Amygdala (tissue), 56 donors: ENCODE data around the gene OVCA2.

Source experiments
- DNase-seq, 56 donors: peaks; one replicate each; lab custom pipeline; 2025; lab: John Stamatoyannopoulos, UW

Gene OVCA2

DNA sequence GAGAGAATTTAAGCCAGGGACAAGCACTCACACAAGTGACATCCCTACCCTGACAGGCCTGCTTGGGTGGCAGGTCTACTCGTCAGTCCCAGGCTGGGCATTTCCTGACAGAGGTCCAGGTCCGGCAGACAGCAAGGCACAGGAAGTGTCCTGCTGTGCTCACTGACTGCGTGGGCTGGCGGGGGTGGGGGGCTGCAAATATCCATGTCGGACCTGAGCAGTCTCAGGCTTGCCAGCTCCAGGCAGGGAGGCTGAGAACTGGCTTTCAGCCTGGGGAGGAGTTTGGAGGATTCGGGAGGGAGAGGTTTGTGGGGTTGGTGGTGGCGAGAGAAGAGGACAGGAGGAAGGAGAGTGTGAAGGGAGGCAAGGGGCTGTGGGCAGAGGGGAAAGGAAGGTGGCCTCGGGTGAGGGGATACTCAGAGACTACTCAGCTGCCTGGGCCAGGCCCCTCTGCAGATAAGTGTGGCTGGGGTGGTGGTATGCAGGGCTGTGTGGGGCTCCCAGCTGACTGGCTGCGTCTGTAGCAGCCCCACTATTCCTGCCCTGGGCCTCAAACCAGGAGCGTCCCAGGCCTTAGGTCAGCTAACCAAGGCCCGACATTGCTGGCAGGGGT, 20.9 kb downstream of the OVCA2 start:
- DNase-seq, result no peak

DNA sequence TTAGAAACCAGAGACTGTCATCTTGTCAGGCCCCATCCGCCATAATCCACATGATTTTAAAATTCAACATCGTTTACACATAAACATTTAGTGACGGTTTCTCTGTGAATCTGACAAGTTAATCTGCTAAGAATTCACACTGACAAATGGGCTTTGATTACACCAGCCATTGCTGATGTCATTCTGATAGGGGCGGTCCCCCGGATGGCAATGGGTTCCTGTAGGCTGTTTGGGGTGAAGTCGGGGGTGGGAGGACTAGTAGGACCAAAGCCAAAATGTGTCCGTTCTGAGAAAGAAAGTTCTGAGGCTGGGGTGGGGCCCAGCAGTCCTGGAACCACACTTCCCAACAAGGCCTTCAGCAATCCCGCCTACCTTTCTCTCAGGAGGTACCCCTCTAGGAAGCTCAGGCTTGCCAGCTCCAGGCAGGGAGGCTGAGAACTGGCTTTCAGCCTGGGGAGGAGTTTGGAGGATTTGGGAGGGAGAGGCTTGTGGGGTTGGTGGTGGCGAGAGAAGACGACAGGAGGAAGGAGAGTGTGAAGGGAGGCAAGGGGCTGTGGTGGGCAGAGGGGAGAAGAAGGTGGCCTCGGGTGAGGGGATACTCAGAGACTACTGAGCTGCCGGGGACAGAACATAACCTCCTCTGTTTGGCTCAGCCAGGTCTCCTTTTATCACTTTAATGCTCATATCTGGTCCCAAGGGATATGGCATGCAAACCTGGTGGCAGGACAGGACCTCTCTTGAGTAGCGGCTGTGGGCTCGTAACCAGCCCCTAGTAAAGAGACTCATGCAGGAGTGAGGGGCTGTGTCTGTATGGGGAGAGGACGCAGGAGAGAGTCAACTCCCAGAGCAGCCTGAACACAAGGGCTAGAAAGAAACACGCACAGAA, 21.7 kb downstream of the OVCA2 start:
- DNase-seq, result no peak

DNA sequence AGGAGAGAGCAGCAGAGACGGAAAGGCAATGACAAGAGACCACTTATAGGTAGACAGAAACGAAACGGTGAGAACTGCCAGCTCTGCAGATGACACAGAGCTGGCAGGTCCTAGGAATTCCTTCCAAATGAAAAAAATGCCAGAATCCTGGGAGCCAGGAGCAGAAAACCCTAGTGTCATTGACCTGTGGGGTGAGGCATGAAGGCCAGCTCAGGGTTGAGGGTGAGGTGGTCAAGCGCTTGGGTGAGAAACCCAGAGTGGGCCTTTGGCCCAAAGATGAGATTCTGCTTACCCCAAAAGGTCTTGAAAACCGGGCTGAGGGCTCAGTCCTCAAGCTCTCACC, 22.3 kb downstream of the OVCA2 start:
- DNase-seq, result no peak

DNA sequence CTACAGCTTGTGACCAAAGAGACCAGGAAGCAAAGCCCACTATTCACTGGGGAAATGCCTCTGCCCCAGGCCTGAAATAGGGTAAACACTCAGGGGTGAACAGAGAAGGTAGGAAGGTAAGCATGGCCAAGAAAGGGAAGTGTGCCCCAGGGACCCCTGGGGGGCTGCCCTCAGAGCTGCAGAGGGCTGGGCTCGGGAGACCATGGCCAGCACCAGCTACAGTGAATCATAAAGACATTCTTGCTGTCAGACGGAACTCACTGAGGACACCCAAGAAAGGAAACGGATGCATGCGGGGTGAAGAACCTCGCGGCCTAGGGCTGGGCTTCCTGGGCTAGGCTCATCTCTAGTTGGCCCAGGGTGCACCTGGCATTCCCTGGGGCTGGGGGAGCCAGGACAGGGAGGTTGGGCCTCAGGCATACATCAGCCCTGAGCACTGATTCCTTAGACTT, 22.7 kb downstream of the OVCA2 start:
- DNase-seq, result no peak

DNA sequence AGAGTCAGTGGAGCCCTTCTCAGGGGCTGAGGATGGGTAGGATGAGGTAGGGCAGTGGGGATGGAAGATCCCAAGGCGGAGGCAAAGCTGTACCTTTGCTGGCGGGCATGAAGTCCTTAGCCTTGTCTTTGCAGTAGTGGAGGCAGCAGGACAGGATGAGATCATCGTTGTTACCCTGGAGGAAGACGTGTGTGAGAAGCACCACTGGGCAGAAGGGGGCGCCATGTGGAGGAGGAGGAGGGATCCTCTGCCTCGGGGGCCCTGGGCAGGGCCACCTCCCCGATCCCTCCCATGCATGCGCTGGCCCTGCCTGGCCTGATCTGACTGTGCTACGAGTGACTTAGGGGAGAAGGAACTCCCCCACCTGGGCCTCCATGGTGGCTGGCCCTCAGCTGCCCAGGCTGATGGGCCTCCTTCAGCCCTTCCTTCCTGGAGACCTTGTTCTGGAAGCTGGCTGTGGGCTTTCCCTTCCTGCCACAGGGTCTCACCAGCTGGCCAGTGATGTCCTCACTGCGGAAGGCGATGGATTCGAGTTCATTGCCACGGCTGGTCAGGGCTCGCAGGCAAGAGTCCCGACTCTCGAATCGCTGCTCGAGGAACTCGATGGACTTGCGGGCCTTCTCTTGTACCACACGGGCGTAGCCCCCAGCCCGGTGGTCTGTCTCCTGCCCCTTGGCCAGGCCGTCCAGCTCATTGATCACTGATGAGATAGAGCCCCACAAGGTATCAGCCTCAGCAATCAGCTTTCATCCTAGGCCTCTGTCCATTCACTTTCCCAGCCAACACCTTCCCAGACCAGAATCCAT, 23.4 kb downstream of the OVCA2 start:
- DNase-seq, result no peak

DNA sequence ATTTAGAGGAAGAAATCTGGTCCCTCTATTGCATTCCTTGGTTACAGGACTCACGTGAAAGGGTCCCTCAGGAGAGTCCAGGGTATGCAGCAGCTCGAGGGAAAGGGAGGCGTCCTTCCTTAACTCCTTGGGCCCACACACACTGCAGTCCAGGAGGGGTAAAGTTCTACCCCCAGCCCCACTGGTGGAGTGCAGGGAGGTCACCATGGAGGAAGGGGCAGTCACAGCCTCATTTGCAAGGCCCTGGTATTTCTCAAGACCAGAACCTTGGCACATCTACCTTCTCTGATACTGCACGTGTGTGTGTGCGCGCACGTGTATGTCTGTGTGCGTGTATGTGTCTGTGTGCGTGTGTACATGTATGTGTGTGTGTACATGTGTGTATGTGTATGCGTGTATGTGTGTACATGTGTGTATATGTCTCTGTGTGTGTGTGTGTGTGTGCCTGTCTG, 24.2 kb downstream of the OVCA2 start:
- DNase-seq, result no peak

DNA sequence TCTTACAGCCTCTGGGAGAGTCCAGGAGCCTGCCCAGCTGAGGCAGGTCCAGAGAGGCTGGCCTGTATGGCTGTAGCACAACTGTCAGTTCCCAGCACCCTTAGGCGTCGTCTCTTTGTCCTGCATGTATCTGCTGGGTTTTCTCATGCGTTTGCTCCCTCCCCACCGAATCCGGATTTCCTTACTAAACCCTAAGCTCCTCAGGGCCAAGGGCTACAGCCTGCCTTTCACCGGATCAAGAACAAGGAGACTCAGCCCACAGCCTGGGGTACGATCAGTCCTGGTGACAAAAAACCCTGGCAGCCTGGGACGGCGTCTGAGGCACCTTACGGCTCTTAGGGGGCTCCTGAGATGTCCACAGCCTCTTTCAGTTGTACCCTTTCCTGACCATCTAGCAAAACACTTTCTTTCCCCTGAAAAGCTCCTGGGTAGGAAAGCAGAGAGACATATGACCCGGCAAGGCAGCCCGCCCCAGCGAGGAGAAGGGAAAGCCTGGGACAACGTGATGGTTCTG, 25.3 kb downstream of the OVCA2 start:
- no peak for DNase-seq

DNA sequence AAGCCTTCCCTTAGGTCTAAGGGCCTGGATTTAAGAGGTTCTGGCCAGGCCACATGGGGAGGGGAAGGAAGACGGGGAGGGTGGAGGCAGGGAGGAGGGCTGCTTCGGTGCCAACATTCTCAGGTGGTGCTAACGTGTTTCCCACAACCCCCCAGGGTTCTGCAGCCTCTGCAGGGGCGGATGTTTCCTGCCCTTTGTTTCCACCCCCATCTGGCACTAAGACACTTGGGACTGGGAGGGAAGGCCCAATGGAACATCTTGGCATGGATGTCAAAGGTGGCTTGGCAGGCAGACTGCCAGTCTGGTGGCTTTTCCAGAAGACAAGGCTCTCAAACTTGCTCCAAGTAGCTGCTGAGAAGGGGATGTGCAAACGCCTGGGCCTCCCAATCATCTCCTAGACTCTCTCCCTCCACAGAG, 25.8 kb downstream of the OVCA2 start:
- no peak for DNase-seq

DNA sequence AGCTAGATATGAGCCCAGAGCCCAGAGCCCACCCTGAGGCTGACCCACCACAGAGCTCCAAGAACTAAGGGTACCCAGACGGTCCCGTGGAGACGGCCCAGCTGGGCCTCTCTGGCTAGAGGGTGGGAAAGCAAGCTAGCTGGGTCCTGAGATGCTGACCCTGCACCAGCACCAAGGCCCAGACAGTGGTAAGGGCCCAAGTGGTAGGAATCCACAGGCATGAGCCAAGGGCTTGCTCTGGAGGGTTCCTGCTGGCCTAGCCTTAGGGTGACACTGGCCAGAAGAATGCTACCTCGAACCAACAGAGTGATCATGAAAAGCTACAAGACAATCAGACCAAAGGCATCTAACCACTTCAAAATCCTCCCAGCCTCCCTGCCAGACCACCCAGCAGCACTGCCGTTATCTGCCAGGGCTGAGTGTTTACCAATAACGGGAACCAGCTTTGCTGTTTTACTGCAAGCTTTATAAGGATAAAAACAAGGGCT, 26.3 kb downstream of the OVCA2 start:
- no peak for DNase-seq

DNA sequence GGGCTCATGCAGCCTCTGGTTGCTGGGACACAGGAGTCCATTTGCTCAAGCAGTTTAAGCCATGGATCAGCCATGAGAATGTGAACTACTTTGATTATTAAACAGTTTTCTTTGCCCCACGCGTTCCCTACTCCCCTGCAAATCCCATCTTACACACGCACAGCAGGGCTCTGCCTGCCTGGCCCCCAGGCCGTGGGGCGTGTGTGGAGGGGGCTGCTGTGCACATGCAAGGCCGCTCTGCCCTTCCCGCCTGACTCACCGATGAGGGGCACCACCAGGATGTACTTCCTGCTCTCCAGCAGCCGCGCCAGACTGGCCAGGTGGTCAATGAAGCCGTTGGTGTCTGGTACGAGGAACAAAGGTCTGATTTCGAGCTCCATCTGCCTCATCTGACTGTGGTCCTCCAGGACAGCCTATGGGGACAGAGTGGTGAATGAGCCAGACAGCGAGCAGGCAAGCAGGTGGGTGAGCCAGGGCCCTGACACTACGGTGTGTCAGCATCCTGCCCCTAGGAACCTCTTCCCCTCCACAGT, 26.8 kb downstream of the OVCA2 start:
- no peak for DNase-seq

DNA sequence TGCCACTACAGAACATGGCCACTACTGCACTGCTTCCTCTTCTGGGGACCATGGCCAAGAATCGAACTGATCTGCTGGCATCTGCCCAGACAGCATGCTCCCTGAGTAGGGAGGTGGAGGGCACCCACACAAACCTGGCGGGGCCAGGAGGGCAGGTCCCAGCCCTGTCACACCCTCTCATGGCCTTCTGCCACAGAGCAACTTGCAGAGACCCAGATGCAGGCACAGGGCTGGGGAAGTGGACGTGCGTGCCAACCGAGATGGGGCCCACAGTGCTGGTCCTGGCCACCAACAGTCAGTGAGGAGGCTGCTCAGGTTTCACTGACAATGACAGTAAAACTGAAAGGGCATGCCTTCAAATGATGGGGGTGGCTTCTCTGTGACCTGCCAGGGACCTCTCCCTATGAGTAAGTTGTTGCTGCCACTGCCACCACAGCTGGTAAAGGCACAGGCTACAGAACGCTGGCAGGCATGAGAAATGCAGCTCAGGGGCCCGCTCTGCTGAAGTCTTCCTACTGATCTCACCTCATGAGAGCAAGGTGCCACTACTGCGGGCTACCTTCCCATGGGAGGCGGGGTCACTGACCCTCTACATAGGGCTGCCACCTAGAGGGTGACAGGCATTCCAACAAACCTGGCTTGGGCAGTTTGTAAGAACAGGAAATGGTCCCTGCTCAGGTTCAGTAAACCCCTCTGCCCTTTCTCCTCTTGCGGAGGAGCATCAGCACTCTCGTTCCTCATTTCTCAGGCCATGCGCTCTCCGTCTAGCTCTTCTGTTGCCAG, 28.6 kb downstream of the OVCA2 start:
- no peak for DNase-seq

DNA sequence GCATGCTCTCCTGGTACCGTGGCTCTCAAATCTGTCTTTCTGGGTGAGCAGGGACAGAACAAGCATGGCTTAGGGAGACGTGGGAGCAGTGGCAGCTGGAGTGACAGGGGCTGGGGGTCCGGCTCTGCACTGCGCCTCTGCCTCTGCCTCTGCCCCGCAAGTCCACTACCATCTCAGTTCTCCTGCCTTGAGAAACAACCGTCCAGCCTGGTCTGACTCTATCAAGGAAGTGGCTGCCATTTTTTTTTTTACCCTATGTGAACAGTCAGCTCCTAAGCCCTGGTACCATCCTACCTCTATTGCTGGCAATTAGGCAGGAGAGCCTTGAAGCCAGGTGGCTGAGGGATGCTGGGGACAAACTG, 29.2 kb downstream of the OVCA2 start:
- no peak for DNase-seq

DNA sequence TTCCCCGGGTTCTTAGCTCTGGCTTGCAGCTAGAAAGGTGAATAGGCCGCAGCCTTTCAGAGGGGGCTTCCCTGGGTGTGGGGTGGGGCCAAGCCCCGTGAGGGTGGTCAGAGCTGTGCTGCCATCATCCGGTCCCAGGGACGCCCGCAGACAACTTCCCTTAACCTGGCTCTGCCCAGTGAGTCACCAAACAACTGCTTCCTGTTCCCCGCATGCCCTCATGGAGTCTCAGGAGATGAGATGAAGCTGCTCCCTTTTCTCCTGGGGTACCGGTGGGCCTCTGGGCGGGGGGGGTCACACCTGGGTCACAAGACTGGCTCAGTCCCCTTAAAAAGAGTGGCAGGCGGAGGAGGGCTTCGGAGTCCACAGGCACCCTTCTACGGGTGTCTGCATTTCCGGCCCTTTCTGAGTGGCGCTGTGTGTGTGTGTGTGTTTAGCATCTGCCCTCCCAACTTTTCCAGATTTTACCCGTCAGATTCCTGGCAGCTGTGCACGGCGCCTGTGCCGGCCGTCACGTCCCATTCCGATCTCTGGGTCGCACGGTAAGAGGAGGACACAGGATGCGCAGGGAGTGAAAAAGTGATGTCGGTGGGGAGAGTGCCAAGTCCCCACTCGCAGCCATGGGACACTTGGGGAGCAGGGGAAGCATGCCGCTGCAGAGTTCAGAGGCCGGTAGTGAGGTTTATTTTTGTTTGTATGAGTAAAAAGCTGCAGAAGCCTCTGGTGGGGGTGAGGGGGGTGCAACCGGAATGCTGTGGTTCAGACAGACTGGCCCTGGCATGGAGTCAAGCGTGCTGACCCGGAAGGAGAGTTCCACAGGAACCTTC, 29.8 kb downstream of the OVCA2 start:
- DNase-seq, result no peak

DNA sequence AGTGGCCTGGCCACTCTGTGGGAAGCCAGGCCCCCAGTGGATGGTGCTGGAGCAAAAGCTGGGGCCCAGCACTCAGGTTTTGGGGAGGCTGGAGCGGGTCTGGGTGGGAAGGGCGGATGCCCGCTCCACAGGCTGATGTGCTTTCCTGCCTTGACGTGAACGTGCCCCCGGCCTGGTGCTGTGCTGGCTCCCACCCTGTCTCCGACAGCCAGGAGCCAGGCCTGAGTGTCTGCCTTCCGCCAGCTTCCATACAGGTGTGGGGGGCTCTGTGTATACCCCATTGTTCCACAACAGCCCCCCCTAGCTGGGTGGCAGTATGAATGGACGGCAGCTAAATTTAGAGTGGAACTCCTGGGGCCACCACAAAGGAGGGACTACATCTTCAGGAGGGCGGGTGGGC, 33.1 kb downstream of the OVCA2 start:
- DNase-seq, result no peak

DNA sequence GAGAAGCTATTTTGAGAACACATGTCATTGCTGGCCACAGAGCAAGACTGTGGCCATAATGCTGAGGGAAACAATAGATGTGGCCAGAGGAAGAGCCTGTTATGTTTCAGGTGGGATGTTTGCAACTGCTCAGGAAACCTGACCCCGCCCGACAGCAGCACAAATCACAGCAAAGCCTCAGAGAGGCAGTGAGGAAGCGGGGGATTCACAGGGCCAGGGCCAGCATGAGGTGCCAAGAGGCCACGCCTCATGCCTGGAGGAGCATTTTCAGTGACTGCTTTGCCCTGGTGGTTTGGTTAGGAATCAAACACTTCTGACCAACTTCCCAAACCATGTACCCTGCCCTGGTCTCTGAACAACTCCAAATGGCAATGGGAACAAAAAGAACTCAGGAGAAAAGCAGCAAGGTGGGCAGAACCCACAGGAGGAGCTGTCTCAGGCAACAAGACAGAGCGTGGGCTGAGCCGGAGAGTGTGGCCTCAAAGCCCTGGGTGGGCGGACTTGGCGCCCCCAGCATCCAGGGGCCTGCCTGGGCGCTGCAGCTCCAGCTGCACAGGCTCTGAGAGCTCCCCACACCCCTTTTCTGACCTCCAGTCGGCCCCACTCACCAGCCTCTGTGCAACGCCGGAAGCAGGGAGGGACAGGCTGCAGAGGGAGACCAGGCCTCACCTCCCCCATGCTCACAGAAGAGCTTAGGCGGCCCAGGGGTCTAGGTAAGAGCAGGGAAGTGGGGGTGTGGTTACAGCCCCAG, 33.7 kb downstream of the OVCA2 start:
- no peak for DNase-seq

DNA sequence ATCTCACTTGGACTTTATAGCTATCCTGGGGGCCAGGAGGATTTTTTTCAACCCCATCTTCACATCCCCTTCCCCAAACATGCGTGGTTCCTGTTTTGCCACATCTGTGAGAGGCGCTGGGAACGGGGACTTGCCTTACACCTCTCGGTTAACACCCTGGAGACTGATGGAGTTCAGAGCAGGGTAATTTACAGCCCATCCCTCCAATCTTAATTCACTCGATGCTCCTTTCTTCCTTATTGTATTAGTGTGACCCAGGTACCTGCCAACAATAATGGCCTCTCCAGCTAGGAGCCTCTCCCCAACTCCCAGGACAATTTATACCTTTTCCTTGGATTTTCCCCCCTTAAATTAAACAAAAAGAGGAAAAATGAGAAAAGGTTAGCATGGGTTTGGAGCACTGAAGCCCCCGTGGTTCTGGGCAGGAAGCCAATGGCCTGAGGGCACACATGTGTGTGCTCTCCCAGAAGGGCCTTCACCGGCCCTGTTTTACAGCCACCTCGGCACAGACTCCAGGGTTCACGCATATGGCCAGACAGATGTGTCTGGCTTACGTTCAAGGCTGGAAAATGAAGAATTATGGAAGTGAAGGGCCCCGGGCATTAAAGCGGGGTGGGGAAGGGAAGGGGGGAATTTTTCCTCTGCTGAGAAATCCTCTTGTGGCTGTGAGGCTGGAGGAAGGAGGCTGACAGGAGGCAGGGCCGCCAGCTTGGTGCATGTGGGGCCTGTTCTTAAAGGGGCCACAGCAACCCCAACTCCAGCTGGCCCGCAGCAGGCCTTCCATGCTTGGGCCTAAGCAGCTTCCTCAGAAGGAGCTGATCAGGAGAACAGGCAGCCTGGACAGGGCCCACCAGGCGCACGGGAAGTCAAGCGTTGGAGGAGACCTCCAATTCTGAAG, 34.5 kb downstream of the OVCA2 start:
- DNase-seq, result no peak

DNA sequence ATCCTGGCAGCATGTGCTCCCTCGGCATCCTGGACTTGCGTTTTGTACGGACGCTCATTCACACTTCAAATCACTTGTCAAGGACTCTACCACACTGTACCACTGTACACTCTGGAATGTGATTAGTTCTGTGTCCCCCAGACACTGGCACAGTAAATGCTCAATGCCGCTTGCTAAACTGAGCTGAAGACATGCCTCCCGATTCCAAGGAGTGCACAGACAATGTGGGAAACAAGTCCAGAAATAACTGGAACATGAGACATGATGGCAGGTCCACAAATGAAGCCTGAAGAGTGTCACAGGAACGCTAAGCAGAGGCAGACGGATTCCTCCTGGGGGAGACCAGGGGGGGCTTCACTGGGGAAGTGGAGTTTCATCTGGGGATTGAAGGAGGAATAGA, 35.2 kb downstream of the OVCA2 start:
- no peak for DNase-seq
